8988T (cell line): Measurements from ENCODE around the gene ASPM.
"Not testable (repeated sequence)": the region's sequence is repeated elsewhere in the genome, so short reads cannot be mapped to it uniquely, and the experiment has no call there.

ENCODE experiments used
- DNase-seq: peaks from one replicate; pipeline ENCODE4 v3.0.0; 2011

Gene ASPM

GRCh38 chr1:197067457-197067818 lies 79.0 kb downstream of the ASPM start:
- DNase-seq = no peak

GRCh38 chr1:197066719-197067456 lies 79.6 kb downstream of the ASPM start, which contains the start of gene F13B:
F13B (minus strand) TSS chr1:197067260; CDS start chr1:197067223, 37 bp downstream.
- no peak for DNase-seq

- DNase-seq = no peak
These were observed 80.2 kb downstream of the ASPM start for GRCh38 chr1:197066277-197066676.

GRCh38 chr1:197065559-197065958 lies 80.9 kb downstream of the ASPM start:
- no peak for DNase-seq

- DNase-seq = no peak
These were observed 83.3 kb downstream of the ASPM start for GRCh38 chr1:197063212-197063611.

GRCh38 chr1:197062692-197063091 lies 83.8 kb downstream of the ASPM start:
- DNase-seq = no peak

- DNase-seq = no peak
These were observed 97.4 kb downstream of the ASPM start for GRCh38 chr1:197049100-197049499.

- DNase-seq = no peak
These were observed 103.7 kb downstream of the ASPM start for GRCh38 chr1:197042676-197043341.

- DNase-seq = no peak
These were observed 104.7 kb downstream of the ASPM start for GRCh38 chr1:197041486-197042353.

- DNase-seq = no peak
These were observed 109.6 kb downstream of the ASPM start for GRCh38 chr1:197036861-197037260.

- not testable (repeated sequence) for DNase-seq
These were observed 111.7 kb downstream of the ASPM start for GRCh38 chr1:197034631-197035339.
